ENCODE results near the gene OR2T27.

OR2T27 gene

GRCh38 chr1:248627971-248628844 lies 27.1 kb downstream of the OR2T27 start:
- Histone ChIP-seq H3K36me3 (replicated peaks) (no peaks in the 10 kb centered on the region), H3K9me3 (no peaks in the 10 kb centered on the region), H3K4me1 (no peaks in the 10 kb centered on the region), H3K4me3 (no peak overlapping the region), H3K27me3 (ENCODE audit: low read depth) (no peaks in the 10 kb centered on the region)
- in situ Hi-C loops (cut with MboI; ENCODE audit: low sequenced_read_pairs), result no loop called here
- no peak for DNase-seq (ENCODE audit: low spot score in 2 of 2)

GRCh38 chr1:248625971-248626370 lies 29.4 kb downstream of the OR2T27 start:
- no peak for DNase-seq (ENCODE audit: low spot score in 2 of 2)
- Histone ChIP-seq H3K4me3 (no peak overlapping the region), H3K4me1 (no peaks in the 10 kb centered on the region), H3K36me3 (replicated peaks) (no peaks in the 10 kb centered on the region), H3K27me3 (ENCODE audit: low read depth) (no peaks in the 10 kb centered on the region), H3K9me3 (no peaks in the 10 kb centered on the region)
- in situ Hi-C loops (cut with MboI; ENCODE audit: low sequenced_read_pairs), result no loop called here

- DNase-seq (ENCODE audit: low spot score in 2 of 2), result no peak
- Histone ChIP-seq H3K4me3 (no peak overlapping the region), H3K27me3 (ENCODE audit: low read depth) (no peaks in the 10 kb centered on the region), H3K9me3 (no peaks in the 10 kb centered on the region), H3K36me3 (replicated peaks) (no peaks in the 10 kb centered on the region), H3K4me1 (no peaks in the 10 kb centered on the region)
- in situ Hi-C loops (cut with MboI; ENCODE audit: low sequenced_read_pairs), result no loop called here
Observed at GRCh38 chr1:248625166-248625565, 30.2 kb downstream of the OR2T27 start.

- no peak overlapping the region for H3K4me3 ChIP-seq
- no peaks in the 10 kb centered on the region for H3K36me3 ChIP-seq (replicated peaks)
- DNase-seq (ENCODE audit: low spot score in 2 of 2), result peak in 1 of 2 experiments; percentile 38
- H3K27me3 ChIP-seq (ENCODE audit: low read depth), result no peaks in the 10 kb centered on the region
- H3K4me1 ChIP-seq, result no peaks in the 10 kb centered on the region
- in situ Hi-C loops (cut with MboI; ENCODE audit: low sequenced_read_pairs), result no loop called here
- H3K9me3 ChIP-seq, result no peaks in the 10 kb centered on the region
Observed at GRCh38 chr1:248622570-248623001, 32.7 kb downstream of the OR2T27 start.

GRCh38 chr1:248621770-248622169 lies 33.6 kb downstream of the OR2T27 start:
- Histone ChIP-seq H3K4me3 (no peak overlapping the region), H3K27me3 (ENCODE audit: low read depth) (no peaks in the 10 kb centered on the region), H3K4me1 (no peaks in the 10 kb centered on the region), H3K9me3 (no peaks in the 10 kb centered on the region), H3K36me3 (replicated peaks) (no peaks in the 10 kb centered on the region)
- in situ Hi-C loops (cut with MboI; ENCODE audit: low sequenced_read_pairs), result no loop called here
- DNase-seq (ENCODE audit: low spot score in 2 of 2), result peak; percentile 8 to 60

GRCh38 chr1:248618878-248619277 lies 36.5 kb downstream of the OR2T27 start:
- no peak for DNase-seq (ENCODE audit: low spot score in 2 of 2)
- Histone ChIP-seq H3K9me3 (no peaks in the 10 kb centered on the region), H3K4me1 (no peaks in the 10 kb centered on the region), H3K27me3 (ENCODE audit: low read depth) (no peaks in the 10 kb centered on the region), H3K36me3 (replicated peaks) (no peaks in the 10 kb centered on the region), H3K4me3 (no peak overlapping the region)
- in situ Hi-C loops (cut with MboI; ENCODE audit: low sequenced_read_pairs), result no loop called here

- DNase-seq (ENCODE audit: low spot score in 2 of 2), result no peak
- no peaks in the 10 kb centered on the region for H3K36me3 ChIP-seq (replicated peaks)
- H3K27me3 ChIP-seq (ENCODE audit: low read depth), result no peaks in the 10 kb centered on the region
- no peaks in the 10 kb centered on the region for H3K4me1 ChIP-seq
- no peak overlapping the region for H3K4me3 ChIP-seq
- H3K9me3 ChIP-seq, result no peaks in the 10 kb centered on the region
- in situ Hi-C loops (cut with MboI; ENCODE audit: low sequenced_read_pairs), result no loop called here
Observed at GRCh38 chr1:248618119-248618518, 37.2 kb downstream of the OR2T27 start.

GRCh38 chr1:248613742-248614141 lies 41.6 kb downstream of the OR2T27 start:
- Histone ChIP-seq H3K4me1 (no peaks in the 10 kb centered on the region), H3K27me3 (ENCODE audit: low read depth) (no peaks in the 10 kb centered on the region), H3K36me3 (replicated peaks) (no peaks in the 10 kb centered on the region), H3K4me3 (no peak overlapping the region), H3K9me3 (no peaks in the 10 kb centered on the region)
- in situ Hi-C loops (cut with MboI; ENCODE audit: low sequenced_read_pairs), result no loop called here
- no peak for DNase-seq (ENCODE audit: low spot score in 2 of 2)

GRCh38 chr1:248611883-248612414 lies 43.4 kb downstream of the OR2T27 start:
- Histone ChIP-seq H3K9me3 (no peaks in the 10 kb centered on the region), H3K36me3 (replicated peaks) (no peaks in the 10 kb centered on the region), H3K4me3 (no peak overlapping the region), H3K4me1 (no peaks in the 10 kb centered on the region), H3K27me3 (ENCODE audit: low read depth) (no peaks in the 10 kb centered on the region)
- no peak for DNase-seq (ENCODE audit: low spot score in 2 of 2)
- in situ Hi-C loops (cut with MboI; ENCODE audit: low sequenced_read_pairs), result no loop called here

- Histone ChIP-seq H3K9me3 (no peaks in the 10 kb centered on the region), H3K36me3 (replicated peaks) (no peaks in the 10 kb centered on the region), H3K4me1 (no peaks in the 10 kb centered on the region), H3K27me3 (ENCODE audit: low read depth) (no peaks in the 10 kb centered on the region), H3K4me3 (no peak overlapping the region)
- no peak for DNase-seq (ENCODE audit: low spot score in 2 of 2)
- in situ Hi-C loops (cut with MboI; ENCODE audit: low sequenced_read_pairs), result no loop called here
Observed at GRCh38 chr1:248610301-248610700, 45.0 kb downstream of the OR2T27 start.

Data from HAP-1 (cell line).